PC-3 (cell line): Measurements from ENCODE around the gene YPEL1.

Source experiments
- EZH2 ChIP-seq: fragments of 300-600 bp; sonication (generic); IDR thresholded peaks from one replicate; pipeline ENCODE4 v1.6.1; 2017; ENCODE audit warnings: antibody characterized with exemption, mild to moderate bottlenecking, low read length; ENCODE audit not compliant: unreplicated experiment
- EZH2phosphoT487 ChIP-seq: fragments of 300-600 bp; sonication (generic); IDR thresholded peaks from 2 replicates; pipeline ENCODE4 v1.6.1; 2018; ENCODE audit warnings: mild to moderate bottlenecking, antibody characterized with exemption, low read length, borderline replicate concordance
- TF ChIP-seq, protein P1 (sequence below): fragments of 300-600 bp; sonication (generic); conservative IDR thresholded peaks from 2 replicates; pipeline ENCODE4 v1.5.1; 2017; ENCODE audit warnings: antibody characterized with exemption, low read depth, mild to moderate bottlenecking, low read length

GRCh38 chr22:21714059-21714770 is 21.4 kb downstream of the YPEL1 start:
- TF ChIP-seq, protein P1, sequence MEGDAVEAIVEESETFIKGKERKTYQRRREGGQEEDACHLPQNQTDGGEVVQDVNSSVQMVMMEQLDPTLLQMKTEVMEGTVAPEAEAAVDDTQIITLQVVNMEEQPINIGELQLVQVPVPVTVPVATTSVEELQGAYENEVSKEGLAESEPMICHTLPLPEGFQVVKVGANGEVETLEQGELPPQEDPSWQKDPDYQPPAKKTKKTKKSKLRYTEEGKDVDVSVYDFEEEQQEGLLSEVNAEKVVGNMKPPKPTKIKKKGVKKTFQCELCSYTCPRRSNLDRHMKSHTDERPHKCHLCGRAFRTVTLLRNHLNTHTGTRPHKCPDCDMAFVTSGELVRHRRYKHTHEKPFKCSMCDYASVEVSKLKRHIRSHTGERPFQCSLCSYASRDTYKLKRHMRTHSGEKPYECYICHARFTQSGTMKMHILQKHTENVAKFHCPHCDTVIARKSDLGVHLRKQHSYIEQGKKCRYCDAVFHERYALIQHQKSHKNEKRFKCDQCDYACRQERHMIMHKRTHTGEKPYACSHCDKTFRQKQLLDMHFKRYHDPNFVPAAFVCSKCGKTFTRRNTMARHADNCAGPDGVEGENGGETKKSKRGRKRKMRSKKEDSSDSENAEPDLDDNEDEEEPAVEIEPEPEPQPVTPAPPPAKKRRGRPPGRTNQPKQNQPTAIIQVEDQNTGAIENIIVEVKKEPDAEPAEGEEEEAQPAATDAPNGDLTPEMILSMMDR, result no peak
- TF ChIP-seq EZH2 (no peak), EZH2phosphoT487 (no peak)
